ENCODE data around the gene FLAD1. TPM values are rescaled to one million over a fixed set of nuclear protein-coding genes. Genes with fewer than 3 reads are reported as not detected.

The FLAD1 gene
- total RNA-seq, 1 experiment from 2014 or later, result 58.4 TPM

- peaks cover 24 to 61% of the 10 kb centered on the region in 2 experiments for H3K4me1 ChIP-seq (ENCODE audit: control insufficient read depth in 1 of 2, insufficient read depth in 2 of 2, low read length in 2 of 2)
- H3K36me3 ChIP-seq (ENCODE audit: control insufficient read depth in 1 of 2, insufficient read depth in 2 of 2, low read length in 2 of 2), result peaks cover 12 to 27% of the 10 kb centered on the region in 2 experiments; a peak in 3 of 4 replicates
- no peak for TF ChIP-seq ZFX (IDR thresholded peaks at IDR 0.05)
- no peak for TF ChIP-seq SP1 (IDR thresholded peaks at IDR 0.05; ENCODE audit: low read depth)
- TF ChIP-seq RAD21 (IDR thresholded peaks at IDR 0.05; ENCODE audit: low read depth), result no peak
- TF ChIP-seq TCF7L2 (IDR thresholded peaks at IDR 0.05; ENCODE audit: borderline replicate concordance, extremely low read depth, insufficient read depth, insufficient read length), result no peak
- no peak for TF ChIP-seq EZH2phosphoT487 (IDR thresholded peaks at IDR 0.05; ENCODE audit: borderline replicate concordance)
- no peak for TF ChIP-seq ELF1 (IDR thresholded peaks at IDR 0.05; ENCODE audit: borderline replicate concordance, low read depth)
- peaks cover 42% of the 10 kb centered on the region; the same call in 1 of the 2 replicates for H3K79me2 ChIP-seq (ENCODE audit: insufficient read depth, low read length)
- ChIA-PET CTCF (no interaction called here), POLR2A (no interaction called here), RAD21 (ENCODE audit: low non-redundant PET in 1 of 2, low total read pairs in 2 of 2, uncharacterized antibody in 2 of 2, unreplicated experiment in 2 of 2) (no interaction called here)
- intact Hi-C loops (cut with micrococcal nuclease), result no loop called here
- no peak overlapping the region for H3K4me3 ChIP-seq (replicated peaks in 1 of 2; ENCODE audit: low read depth in 1 of 2, low read length in 2 of 2)
- no peak for ATAC-seq
- H4K20me1 ChIP-seq (ENCODE audit: insufficient read depth), result no peaks in the 10 kb centered on the region
- H2AFZ ChIP-seq (ENCODE audit: low read depth, low read length, poor library complexity, severe bottlenecking), result no peak overlapping the region
- no peak overlapping the region for H3K27ac ChIP-seq (ENCODE audit: low read depth, low read length)
- DNase-seq (ENCODE audit: low read depth, low spot score), result no peak
- no TSS peak for BruUV-seq (replicated peaks)
- H3K9me2 ChIP-seq (ENCODE audit: insufficient read depth), result no peaks in the 10 kb centered on the region
- H3K4me2 ChIP-seq (ENCODE audit: low read length), result no peak overlapping the region
- no peaks in the 10 kb centered on the region for H3K9me3 ChIP-seq (ENCODE audit: control insufficient read depth in 1 of 2, insufficient read depth in 1 of 2, low read depth in 1 of 2, low read length in 2 of 2)
- no peak overlapping the region for H3K9ac ChIP-seq (ENCODE audit: low read length)
- no peaks in the 10 kb centered on the region for H3K27me3 ChIP-seq (ENCODE audit: insufficient read depth, low read length)
Observed at GRCh38 chr1:155013632-155014031, 30.5 kb downstream of the FLAD1 start.

GRCh38 chr1:155014709-155015508, 31.8 kb downstream of the FLAD1 start:
- H2AFZ ChIP-seq (ENCODE audit: low read depth, low read length, poor library complexity, severe bottlenecking), result no peak overlapping the region
- ChIA-PET POLR2A (interaction anchor here (1.1 to 1.4 kb wide), 2 partner anchors 13 to 15 kb away, joined by 3 to 7 read pairs; partner anchors contain the start of gene ZBTB7B), CTCF (interaction anchor here (1.5 kb wide), 1 partner anchor 36 kb away, joined by 5 read pairs; the partner anchor contains the start of gene ADAM15), RAD21 (ENCODE audit: low non-redundant PET in 1 of 2, low total read pairs in 2 of 2, uncharacterized antibody in 2 of 2, unreplicated experiment in 2 of 2) (no interaction called here)
- no peak overlapping the region for H3K27ac ChIP-seq (ENCODE audit: low read depth, low read length)
- no peaks in the 10 kb centered on the region for H3K27me3 ChIP-seq (ENCODE audit: insufficient read depth, low read length)
- H3K79me2 ChIP-seq (ENCODE audit: insufficient read depth, low read length), result peaks cover 33% of the 10 kb centered on the region; the same call in 1 of the 2 replicates
- no peaks in the 10 kb centered on the region for H3K9me3 ChIP-seq (ENCODE audit: control insufficient read depth in 1 of 2, insufficient read depth in 1 of 2, low read depth in 1 of 2, low read length in 2 of 2)
- H3K36me3 ChIP-seq (ENCODE audit: control insufficient read depth in 1 of 2, insufficient read depth in 2 of 2, low read length in 2 of 2), result peaks cover 11 to 27% of the 10 kb centered on the region in 2 experiments; a peak in 3 of 4 replicates
- no peak overlapping the region for H3K4me3 ChIP-seq (replicated peaks in 1 of 2; ENCODE audit: low read depth in 1 of 2, low read length in 2 of 2)
- intact Hi-C loops (cut with micrococcal nuclease), result no loop called here
- peaks cover 28 to 69% of the 10 kb centered on the region in 2 experiments for H3K4me1 ChIP-seq (ENCODE audit: control insufficient read depth in 1 of 2, insufficient read depth in 2 of 2, low read length in 2 of 2)
- DNase-seq (ENCODE audit: low read depth, low spot score) (no peak), ATAC-seq (no peak)
- H3K9me2 ChIP-seq (ENCODE audit: insufficient read depth), result no peaks in the 10 kb centered on the region
- H3K4me2 ChIP-seq (ENCODE audit: low read length), result no peak overlapping the region
- no peak overlapping the region for H3K9ac ChIP-seq (ENCODE audit: low read length)
- BruUV-seq (replicated peaks), result no TSS peak
- H4K20me1 ChIP-seq (ENCODE audit: insufficient read depth), result no peaks in the 10 kb centered on the region
- TF ChIP-seq SRF (IDR thresholded peaks at IDR 0.05; ENCODE audit: low read depth) (no peak), SP1 (IDR thresholded peaks at IDR 0.05; ENCODE audit: low read depth) (no peak), ZNF274 (IDR thresholded peaks at IDR 0.05; ENCODE audit: low read depth, low read length) (no peak), EZH2phosphoT487 (IDR thresholded peaks at IDR 0.05; ENCODE audit: borderline replicate concordance) (no peak), POLR2A (IDR thresholded peaks at IDR 0.05; ENCODE audit: borderline replicate concordance, extremely low read depth, insufficient read depth, insufficient read length) (no peak), ELF1 (IDR thresholded peaks at IDR 0.05; ENCODE audit: borderline replicate concordance, low read depth) (no peak), POLR2AphosphoS5 (IDR thresholded peaks at IDR 0.05; ENCODE audit: low read depth, low read length) (no peak), JUND (IDR thresholded peaks at IDR 0.05) (no peak), REST (IDR thresholded peaks at IDR 0.05; ENCODE audit: low read depth) (no peak)
- TF ChIP-seq, protein P1, sequence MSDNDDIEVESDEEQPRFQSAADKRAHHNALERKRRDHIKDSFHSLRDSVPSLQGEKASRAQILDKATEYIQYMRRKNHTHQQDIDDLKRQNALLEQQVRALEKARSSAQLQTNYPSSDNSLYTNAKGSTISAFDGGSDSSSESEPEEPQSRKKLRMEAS (IDR thresholded peaks at IDR 0.05), result no peak

Data from HCT116 (cell line).